Gastroesophageal sphincter (tissue), 3 donors: ENCODE results near the gene CSNK1G3.

Experiments
- POLR2A ChIP-seq, 2 donors: fragments of 450-650 bp; IDR thresholded peaks; one replicate each; pipeline ENCODE4 v1.6.1; 2017; ENCODE audit warnings: antibody characterized with exemption in 2 of 2, mild to moderate bottlenecking in 2 of 2, moderate library complexity in 1 of 2
- POLR2AphosphoS5 ChIP-seq: sonication (generic); formaldehyde crosslinking; IDR thresholded peaks from one replicate; pipeline ENCODE4 v1.6.1; 2017; ENCODE audit warnings: antibody characterized with exemption
- TF ChIP-seq, protein P1 (sequence below), 4 experiments: fragments of 200-600 bp in 2 of 4; fragments of 450-650 bp in 2 of 4; sonication (generic) in 1 of 4; IDR thresholded peaks; one replicate each; pipeline ENCODE4 v1.5.1; 2017 to 2019; ENCODE audit warnings: antibody characterized with exemption in 4 of 4, mild to moderate bottlenecking in 2 of 4, moderate library complexity in 2 of 4

DNA sequence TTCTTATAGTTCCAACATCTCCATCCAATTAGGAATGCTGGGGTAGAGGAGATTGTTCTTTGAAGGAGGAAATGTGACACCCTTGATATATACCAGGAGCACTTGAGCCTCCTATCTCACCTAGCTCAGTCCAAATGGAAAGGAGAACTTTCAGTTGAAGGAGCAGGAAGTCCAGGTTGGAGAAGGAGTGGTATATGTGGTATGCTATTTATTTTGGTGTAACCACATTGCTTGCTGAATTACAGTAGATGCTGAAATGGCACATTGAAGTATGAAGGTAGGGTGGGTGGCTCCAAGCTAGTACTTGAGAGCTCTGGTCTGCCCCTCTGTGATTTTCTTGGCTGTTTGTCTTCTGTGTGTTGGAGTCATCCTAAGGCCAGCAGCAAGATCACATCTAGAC lies 6.1 kb downstream of the CSNK1G3 start:
- TF ChIP-seq, protein P1, sequence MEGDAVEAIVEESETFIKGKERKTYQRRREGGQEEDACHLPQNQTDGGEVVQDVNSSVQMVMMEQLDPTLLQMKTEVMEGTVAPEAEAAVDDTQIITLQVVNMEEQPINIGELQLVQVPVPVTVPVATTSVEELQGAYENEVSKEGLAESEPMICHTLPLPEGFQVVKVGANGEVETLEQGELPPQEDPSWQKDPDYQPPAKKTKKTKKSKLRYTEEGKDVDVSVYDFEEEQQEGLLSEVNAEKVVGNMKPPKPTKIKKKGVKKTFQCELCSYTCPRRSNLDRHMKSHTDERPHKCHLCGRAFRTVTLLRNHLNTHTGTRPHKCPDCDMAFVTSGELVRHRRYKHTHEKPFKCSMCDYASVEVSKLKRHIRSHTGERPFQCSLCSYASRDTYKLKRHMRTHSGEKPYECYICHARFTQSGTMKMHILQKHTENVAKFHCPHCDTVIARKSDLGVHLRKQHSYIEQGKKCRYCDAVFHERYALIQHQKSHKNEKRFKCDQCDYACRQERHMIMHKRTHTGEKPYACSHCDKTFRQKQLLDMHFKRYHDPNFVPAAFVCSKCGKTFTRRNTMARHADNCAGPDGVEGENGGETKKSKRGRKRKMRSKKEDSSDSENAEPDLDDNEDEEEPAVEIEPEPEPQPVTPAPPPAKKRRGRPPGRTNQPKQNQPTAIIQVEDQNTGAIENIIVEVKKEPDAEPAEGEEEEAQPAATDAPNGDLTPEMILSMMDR (IDR thresholded peaks at IDR 0.05) = no peak
- TF ChIP-seq POLR2A (IDR thresholded peaks at IDR 0.05) (no peak), POLR2AphosphoS5 (no peak)
